Measurements from ENCODE around the gene TMBIM1. TPM values are rescaled to one million over a fixed set of nuclear protein-coding genes. Genes with fewer than 3 reads are reported as not detected.

Gene TMBIM1
- total RNA-seq, 1 experiment from 2014 or later: 114 TPM

DNA sequence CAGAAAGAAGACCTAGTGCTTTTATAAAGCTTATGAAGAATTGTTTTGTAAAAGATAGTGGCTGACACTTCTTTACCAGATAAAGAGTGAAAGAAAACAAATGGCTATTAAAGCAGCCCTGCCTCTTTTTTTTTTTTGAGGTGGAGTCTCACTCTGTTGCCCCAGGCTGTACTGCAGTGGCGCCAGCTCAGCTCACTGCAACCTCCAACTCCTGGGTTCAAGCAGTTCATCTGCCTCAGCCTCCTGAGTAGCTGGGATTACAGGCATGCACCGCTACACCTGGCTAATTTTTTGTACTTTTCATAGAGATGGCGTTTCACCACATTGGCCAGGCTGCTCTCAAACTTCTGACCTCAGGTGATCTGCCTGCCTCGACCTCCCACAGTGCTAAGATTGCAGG, 62.5 kb downstream of the TMBIM1 start:
- no peak for DNase-seq (ENCODE audit: low read depth, low spot score)
- POLR2A ChIA-PET: interaction anchor here (1.4 kb wide), 1 partner anchor 13 kb away, joined by 5 read pairs; no protein-coding TSS in a partner anchor
- peaks cover 37% of the 10 kb centered on the region for H3K36me3 ChIP-seq (ENCODE audit: control insufficient read depth, insufficient read depth, low read length)
- no peaks in the 10 kb centered on the region for H3K4me1 ChIP-seq (ENCODE audit: control insufficient read depth, insufficient read depth, low read length)
- TF ChIP-seq POLR2AphosphoS5 (IDR thresholded peaks at IDR 0.05; ENCODE audit: low read depth, low read length) (no peak), SIN3A (IDR thresholded peaks at IDR 0.05; ENCODE audit: borderline replicate concordance, insufficient read depth, low read depth, low read length) (no peak), TCF7L2 (IDR thresholded peaks at IDR 0.05; ENCODE audit: low read depth, low read length) (no peak)
- TF ChIP-seq, protein P1, sequence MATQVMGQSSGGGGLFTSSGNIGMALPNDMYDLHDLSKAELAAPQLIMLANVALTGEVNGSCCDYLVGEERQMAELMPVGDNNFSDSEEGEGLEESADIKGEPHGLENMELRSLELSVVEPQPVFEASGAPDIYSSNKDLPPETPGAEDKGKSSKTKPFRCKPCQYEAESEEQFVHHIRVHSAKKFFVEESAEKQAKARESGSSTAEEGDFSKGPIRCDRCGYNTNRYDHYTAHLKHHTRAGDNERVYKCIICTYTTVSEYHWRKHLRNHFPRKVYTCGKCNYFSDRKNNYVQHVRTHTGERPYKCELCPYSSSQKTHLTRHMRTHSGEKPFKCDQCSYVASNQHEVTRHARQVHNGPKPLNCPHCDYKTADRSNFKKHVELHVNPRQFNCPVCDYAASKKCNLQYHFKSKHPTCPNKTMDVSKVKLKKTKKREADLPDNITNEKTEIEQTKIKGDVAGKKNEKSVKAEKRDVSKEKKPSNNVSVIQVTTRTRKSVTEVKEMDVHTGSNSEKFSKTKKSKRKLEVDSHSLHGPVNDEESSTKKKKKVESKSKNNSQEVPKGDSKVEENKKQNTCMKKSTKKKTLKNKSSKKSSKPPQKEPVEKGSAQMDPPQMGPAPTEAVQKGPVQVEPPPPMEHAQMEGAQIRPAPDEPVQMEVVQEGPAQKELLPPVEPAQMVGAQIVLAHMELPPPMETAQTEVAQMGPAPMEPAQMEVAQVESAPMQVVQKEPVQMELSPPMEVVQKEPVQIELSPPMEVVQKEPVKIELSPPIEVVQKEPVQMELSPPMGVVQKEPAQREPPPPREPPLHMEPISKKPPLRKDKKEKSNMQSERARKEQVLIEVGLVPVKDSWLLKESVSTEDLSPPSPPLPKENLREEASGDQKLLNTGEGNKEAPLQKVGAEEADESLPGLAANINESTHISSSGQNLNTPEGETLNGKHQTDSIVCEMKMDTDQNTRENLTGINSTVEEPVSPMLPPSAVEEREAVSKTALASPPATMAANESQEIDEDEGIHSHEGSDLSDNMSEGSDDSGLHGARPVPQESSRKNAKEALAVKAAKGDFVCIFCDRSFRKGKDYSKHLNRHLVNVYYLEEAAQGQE (IDR thresholded peaks at IDR 0.05; ENCODE audit: insufficient read depth in 1 of 2, low read depth in 2 of 2, low read length in 1 of 2): no peak
- TF ChIP-seq, protein P2, sequence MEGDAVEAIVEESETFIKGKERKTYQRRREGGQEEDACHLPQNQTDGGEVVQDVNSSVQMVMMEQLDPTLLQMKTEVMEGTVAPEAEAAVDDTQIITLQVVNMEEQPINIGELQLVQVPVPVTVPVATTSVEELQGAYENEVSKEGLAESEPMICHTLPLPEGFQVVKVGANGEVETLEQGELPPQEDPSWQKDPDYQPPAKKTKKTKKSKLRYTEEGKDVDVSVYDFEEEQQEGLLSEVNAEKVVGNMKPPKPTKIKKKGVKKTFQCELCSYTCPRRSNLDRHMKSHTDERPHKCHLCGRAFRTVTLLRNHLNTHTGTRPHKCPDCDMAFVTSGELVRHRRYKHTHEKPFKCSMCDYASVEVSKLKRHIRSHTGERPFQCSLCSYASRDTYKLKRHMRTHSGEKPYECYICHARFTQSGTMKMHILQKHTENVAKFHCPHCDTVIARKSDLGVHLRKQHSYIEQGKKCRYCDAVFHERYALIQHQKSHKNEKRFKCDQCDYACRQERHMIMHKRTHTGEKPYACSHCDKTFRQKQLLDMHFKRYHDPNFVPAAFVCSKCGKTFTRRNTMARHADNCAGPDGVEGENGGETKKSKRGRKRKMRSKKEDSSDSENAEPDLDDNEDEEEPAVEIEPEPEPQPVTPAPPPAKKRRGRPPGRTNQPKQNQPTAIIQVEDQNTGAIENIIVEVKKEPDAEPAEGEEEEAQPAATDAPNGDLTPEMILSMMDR (IDR thresholded peaks at IDR 0.05): no peak
- H3K4me3 ChIP-seq (ENCODE audit: low read depth in 2 of 2, low read length in 2 of 2): no peak overlapping the region
- CTCF ChIA-PET: interaction anchor here (0.7 kb wide), 1 partner anchor 63 kb away, joined by 4 read pairs; the partner anchor contains the start of gene CXCR1
- H3K27me3 ChIP-seq (ENCODE audit: control insufficient read depth, insufficient read depth, low read length): no peaks in the 10 kb centered on the region
- intact Hi-C loops (cut with micrococcal nuclease; ENCODE audit: unreplicated experiment) (no loop called here), in situ Hi-C loops (cut with HindIII; ENCODE audit: low pct_unique_long_range_greater_than_20kb, low sequenced_read_pairs) (no loop called here)
- no TSS peak for BruUV-seq (replicated peaks)
- no peak for ATAC-seq
- no peak overlapping the region for H3K27ac ChIP-seq (ENCODE audit: low read length)
- no peaks in the 10 kb centered on the region for H3K9me3 ChIP-seq (ENCODE audit: control insufficient read depth, insufficient read depth, low read depth, low read length)

DNA sequence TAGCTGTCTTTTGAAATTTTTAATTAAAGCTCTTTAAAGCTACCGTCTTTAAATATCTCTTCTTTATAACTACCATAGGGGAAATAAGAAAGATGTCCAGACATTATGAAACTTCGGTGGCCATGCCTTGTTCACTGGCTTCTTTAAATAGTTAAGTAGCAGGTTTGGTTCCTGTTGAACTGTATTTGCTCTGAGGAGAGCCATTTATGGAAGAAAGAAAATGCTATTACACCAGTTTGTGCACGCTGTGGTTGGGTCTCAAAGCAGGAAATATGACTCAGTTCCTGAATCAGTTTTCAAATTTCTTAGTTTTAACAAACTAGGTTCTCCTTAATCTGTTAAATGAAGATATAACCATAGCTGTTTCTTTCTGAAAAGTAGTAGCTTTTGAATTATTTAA, 63.1 kb downstream of the TMBIM1 start:
- no peaks in the 10 kb centered on the region for H3K27me3 ChIP-seq (ENCODE audit: control insufficient read depth, insufficient read depth, low read length)
- no peak for TF ChIP-seq TCF7L2 (IDR thresholded peaks at IDR 0.05; ENCODE audit: low read depth, low read length)
- TF ChIP-seq POLR2AphosphoS5 (IDR thresholded peaks at IDR 0.05; ENCODE audit: low read depth, low read length): no peak
- TF ChIP-seq, protein P1 (IDR thresholded peaks at IDR 0.05; ENCODE audit: insufficient read depth in 1 of 2, low read depth in 2 of 2, low read length in 1 of 2): no peak
- ChIA-PET CTCF (interaction anchor here (0.7 kb wide), 1 partner anchor 63 kb away, joined by 4 read pairs; the partner anchor contains the start of gene CXCR1), POLR2A (no interaction called here)
- no peak overlapping the region for H3K27ac ChIP-seq (ENCODE audit: low read length)
- H3K4me1 ChIP-seq (ENCODE audit: control insufficient read depth, insufficient read depth, low read length): no peaks in the 10 kb centered on the region
- in situ Hi-C loops (cut with HindIII; ENCODE audit: low pct_unique_long_range_greater_than_20kb, low sequenced_read_pairs) (no loop called here), intact Hi-C loops (cut with micrococcal nuclease; ENCODE audit: unreplicated experiment) (no loop called here)
- DNase-seq (ENCODE audit: low read depth, low spot score) (no peak), ATAC-seq (0 out of 2 replicates have a peak, but pooled peaks have one; percentile 47)
- no peaks in the 10 kb centered on the region for H3K9me3 ChIP-seq (ENCODE audit: control insufficient read depth, insufficient read depth, low read depth, low read length)
- BruUV-seq (replicated peaks): no TSS peak
- H3K36me3 ChIP-seq (ENCODE audit: control insufficient read depth, insufficient read depth, low read length): peaks cover 35% of the 10 kb centered on the region
- H3K4me3 ChIP-seq (ENCODE audit: low read depth in 2 of 2, low read length in 2 of 2): no peak overlapping the region
